Ishikawa (cell line): ENCODE results near the gene DTD1.

Experiments
- CEBPB ChIP-seq: IDR thresholded peaks from 2 replicates; pipeline ENCODE4 v1.6.1; 2012
- CREB1 ChIP-seq: IDR thresholded peaks from 2 replicates; pipeline ENCODE4 v1.6.1; 2012; ENCODE audit warnings: low read depth
- EGR1 ChIP-seq: IDR thresholded peaks from 2 replicates; pipeline ENCODE4 v1.6.1; 2012
- EP300 ChIP-seq: IDR thresholded peaks from 2 replicates; pipeline ENCODE4 v1.6.1; 2012; ENCODE audit warnings: borderline replicate concordance
- FOXM1 ChIP-seq: IDR thresholded peaks from 2 replicates; pipeline ENCODE4 v1.6.1; 2012; ENCODE audit warnings: low read depth, borderline replicate concordance
- NFIC ChIP-seq: IDR thresholded peaks from 2 replicates; pipeline ENCODE4 v1.6.1; 2012
- RAD21 ChIP-seq: IDR thresholded peaks from 2 replicates; pipeline ENCODE4 v1.6.1; 2012; ENCODE audit warnings: low read depth
- TAF1 ChIP-seq: IDR thresholded peaks from 2 replicates; pipeline ENCODE4 v1.6.1; 2012; ENCODE audit warnings: low read depth, mild to moderate bottlenecking
- TCF12 ChIP-seq: IDR thresholded peaks from 2 replicates; pipeline ENCODE4 v1.6.1; 2012; ENCODE audit warnings: low read depth
- TEAD4 ChIP-seq: IDR thresholded peaks from 2 replicates; pipeline ENCODE4 v1.6.1; 2012
- YY1 ChIP-seq: IDR thresholded peaks from 2 replicates; pipeline ENCODE4 v1.6.1; 2012; ENCODE audit warnings: low read depth
- ZBTB7A ChIP-seq: IDR thresholded peaks from 2 replicates; pipeline ENCODE4 v1.6.1; 2012; ENCODE audit warnings: low read depth
- TF ChIP-seq, protein P1 (sequence below): IDR thresholded peaks from 2 replicates; pipeline ENCODE4 v1.6.1; 2012
- TF ChIP-seq, protein P2 (sequence below): IDR thresholded peaks from 2 replicates; pipeline ENCODE4 v1.6.1; 2012
- TF ChIP-seq, protein P3 (sequence below): IDR thresholded peaks from 2 replicates; pipeline ENCODE4 v1.6.1; 2012; ENCODE audit warnings: low read depth, mild to moderate bottlenecking

DTD1 gene

DNA sequence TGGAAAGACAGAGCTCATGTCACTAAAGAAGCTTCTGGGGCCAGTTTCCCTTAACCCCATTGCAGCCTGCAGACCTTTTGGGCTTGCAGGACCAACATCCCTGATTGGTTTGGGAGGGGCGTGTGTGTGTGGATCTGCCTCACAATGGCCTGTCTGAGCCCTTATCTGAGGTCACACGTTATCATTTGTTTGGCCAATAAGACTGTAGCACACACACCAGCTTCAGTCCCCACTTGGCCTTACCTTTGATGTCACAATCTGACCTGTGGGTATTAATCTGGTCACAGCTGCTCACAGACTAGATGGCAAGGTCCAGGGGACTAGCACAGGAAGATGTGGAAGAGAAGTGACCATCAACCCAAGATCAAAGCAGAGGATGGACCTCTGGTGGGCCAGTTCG, 225.6 kb downstream of the DTD1 start, which contains the start of gene SCP2D1:
TSS of gene SCP2D1 (plus strand) at position 301 of the 400 bp plus-strand sequence. CDS start at position 334, 33 bp downstream.
- TF ChIP-seq FOXM1: no peak
- TF ChIP-seq, protein P1, sequence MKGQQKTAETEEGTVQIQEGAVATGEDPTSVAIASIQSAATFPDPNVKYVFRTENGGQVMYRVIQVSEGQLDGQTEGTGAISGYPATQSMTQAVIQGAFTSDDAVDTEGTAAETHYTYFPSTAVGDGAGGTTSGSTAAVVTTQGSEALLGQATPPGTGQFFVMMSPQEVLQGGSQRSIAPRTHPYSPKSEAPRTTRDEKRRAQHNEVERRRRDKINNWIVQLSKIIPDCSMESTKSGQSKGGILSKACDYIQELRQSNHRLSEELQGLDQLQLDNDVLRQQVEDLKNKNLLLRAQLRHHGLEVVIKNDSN: no peak
- no peak for TF ChIP-seq EGR1
- no peak for TF ChIP-seq CREB1
- TF ChIP-seq, protein P2, sequence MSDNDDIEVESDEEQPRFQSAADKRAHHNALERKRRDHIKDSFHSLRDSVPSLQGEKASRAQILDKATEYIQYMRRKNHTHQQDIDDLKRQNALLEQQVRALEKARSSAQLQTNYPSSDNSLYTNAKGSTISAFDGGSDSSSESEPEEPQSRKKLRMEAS: no peak
- TF ChIP-seq TAF1: no peak
- no peak for TF ChIP-seq CEBPB
- TF ChIP-seq, protein P3, sequence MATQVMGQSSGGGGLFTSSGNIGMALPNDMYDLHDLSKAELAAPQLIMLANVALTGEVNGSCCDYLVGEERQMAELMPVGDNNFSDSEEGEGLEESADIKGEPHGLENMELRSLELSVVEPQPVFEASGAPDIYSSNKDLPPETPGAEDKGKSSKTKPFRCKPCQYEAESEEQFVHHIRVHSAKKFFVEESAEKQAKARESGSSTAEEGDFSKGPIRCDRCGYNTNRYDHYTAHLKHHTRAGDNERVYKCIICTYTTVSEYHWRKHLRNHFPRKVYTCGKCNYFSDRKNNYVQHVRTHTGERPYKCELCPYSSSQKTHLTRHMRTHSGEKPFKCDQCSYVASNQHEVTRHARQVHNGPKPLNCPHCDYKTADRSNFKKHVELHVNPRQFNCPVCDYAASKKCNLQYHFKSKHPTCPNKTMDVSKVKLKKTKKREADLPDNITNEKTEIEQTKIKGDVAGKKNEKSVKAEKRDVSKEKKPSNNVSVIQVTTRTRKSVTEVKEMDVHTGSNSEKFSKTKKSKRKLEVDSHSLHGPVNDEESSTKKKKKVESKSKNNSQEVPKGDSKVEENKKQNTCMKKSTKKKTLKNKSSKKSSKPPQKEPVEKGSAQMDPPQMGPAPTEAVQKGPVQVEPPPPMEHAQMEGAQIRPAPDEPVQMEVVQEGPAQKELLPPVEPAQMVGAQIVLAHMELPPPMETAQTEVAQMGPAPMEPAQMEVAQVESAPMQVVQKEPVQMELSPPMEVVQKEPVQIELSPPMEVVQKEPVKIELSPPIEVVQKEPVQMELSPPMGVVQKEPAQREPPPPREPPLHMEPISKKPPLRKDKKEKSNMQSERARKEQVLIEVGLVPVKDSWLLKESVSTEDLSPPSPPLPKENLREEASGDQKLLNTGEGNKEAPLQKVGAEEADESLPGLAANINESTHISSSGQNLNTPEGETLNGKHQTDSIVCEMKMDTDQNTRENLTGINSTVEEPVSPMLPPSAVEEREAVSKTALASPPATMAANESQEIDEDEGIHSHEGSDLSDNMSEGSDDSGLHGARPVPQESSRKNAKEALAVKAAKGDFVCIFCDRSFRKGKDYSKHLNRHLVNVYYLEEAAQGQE: no peak
- no peak for TF ChIP-seq RAD21
- TF ChIP-seq TEAD4: no peak
- no peak for TF ChIP-seq EP300
- TF ChIP-seq YY1: no peak
- TF ChIP-seq ZBTB7A: no peak
- no peak for TF ChIP-seq TCF12
- no peak for TF ChIP-seq NFIC

DNA sequence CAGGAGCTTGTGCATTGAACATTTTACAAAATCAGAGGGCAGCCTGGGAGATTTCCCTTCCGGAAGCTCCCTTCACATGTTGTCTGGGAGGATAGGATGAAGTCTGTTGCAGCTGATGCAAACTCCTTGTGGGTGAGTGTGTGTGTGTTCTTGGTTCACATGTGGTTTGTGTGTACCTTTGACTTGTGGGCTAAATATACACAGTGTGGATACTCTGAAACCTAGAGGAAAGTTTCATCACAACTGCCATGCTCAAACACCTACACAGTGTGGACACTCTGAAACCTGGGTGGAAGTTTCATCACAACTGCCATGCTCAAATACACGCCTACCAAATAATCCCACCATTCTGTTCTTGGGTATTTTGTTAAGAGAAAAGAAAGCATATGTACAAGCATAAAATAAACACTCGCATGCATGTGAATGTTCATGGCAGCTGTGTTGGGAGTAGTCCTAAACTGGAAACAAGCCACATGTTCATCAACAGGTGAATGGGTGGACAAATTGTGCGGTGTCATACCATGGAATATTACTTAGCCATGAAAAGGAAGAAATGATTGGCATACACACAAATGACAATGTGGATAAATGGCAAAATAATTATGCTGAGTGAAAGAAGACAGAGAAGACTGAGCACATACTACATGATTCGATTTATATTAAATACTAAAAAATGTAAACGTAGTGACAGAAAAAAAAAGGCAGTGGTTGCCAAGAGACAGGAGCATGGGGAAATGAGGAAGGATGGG, 227.5 kb downstream of the DTD1 start:
- TF ChIP-seq TAF1 (no peak), YY1 (no peak), FOXM1 (no peak), EGR1 (no peak), ZBTB7A (no peak), TCF12 (no peak), CEBPB (no peak)
- TF ChIP-seq, protein P3: no peak
- TF ChIP-seq, protein P2: no peak
